Nephron (organoid): Measurements from ENCODE around the gene NOS1.
"Not testable (repeated sequence)": the region's sequence is repeated elsewhere in the genome, so short reads cannot be mapped to it uniquely, and the experiment has no call there.

ENCODE experiments used
- H3K27ac Mint-ChIP-seq, 3 experiments: 2 replicates each; pipeline ENCODE4 v1.8.0; 2020; ENCODE audit warnings: mixed read lengths in 3 of 3, mild to moderate bottlenecking in 2 of 3, moderate library complexity in 1 of 3
- H3K27me3 Mint-ChIP-seq: 2 replicates; pipeline ENCODE4 v1.8.0; 2021; ENCODE audit warnings: low read depth, mild to moderate bottlenecking, moderate library complexity, mixed read lengths
- H3K36me3 Mint-ChIP-seq: 2 replicates; pipeline ENCODE4 v1.8.0; 2020; ENCODE audit warnings: low read depth, mixed read lengths
- H3K4me1 Mint-ChIP-seq: 2 replicates; pipeline ENCODE4 v1.8.0; 2020; ENCODE audit warnings: mixed read lengths
- H3K4me3 Mint-ChIP-seq, 3 experiments: 2 replicates each; pipeline ENCODE4 v1.8.0; 2020; ENCODE audit warnings: mild to moderate bottlenecking in 3 of 3, mixed read lengths in 3 of 3, moderate library complexity in 2 of 3
- H3K9me3 Mint-ChIP-seq: 2 replicates; pipeline ENCODE4 v1.8.0; 2020; ENCODE audit warnings: mixed read lengths
- TF ChIP-seq, protein P1 (sequence below), 3 experiments: fragments of 200-600 bp; sonication (generic); IDR thresholded peaks; one replicate each; pipeline ENCODE4 v1.5.0; 2021; ENCODE audit warnings: antibody characterized with exemption in 3 of 3; ENCODE audit not compliant: unreplicated experiment in 3 of 3

Gene NOS1

DNA sequence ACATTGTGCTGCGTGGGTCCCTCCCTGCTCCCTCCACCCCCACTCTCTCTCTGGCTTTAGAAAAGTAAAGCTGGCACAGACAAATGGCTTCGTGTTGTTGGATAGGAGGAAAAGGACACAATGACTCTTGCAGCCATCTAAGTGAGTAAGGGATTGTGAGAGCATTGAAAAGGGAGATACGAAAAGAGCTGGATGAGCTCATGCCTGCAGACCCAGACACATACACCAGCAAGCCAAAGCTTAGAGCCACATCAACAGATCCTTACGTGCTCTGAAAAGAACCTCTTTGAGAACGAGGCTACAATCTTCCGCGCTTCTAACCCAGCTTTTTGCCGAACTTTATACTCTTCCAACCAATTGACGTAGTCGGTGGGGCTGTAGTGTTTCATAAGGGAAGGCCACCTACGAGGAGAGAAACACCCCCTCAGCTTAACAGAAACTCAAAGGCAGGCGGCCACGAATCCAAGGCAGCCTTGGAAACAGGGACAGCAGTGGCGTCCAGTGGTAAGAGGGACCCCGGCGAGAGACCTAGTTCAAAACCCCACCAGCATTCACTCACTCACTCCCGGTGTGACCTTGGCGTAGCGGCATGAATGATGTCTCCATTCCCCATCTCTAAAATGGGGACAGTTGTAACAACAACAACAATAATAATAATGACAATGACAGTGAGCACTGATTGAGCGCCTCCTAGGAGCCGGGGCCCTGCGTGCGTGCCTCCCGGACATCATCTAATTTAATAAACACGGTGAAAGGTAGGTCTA, 172.3 kb downstream of the NOS1 start:
- peak overlapping the region; percentile 87 to 91 (median 88) for H3K4me3 Mint-ChIP-seq
- peaks cover 10% of the 10 kb centered on the region for H3K27me3 Mint-ChIP-seq
- TF ChIP-seq, protein P1, sequence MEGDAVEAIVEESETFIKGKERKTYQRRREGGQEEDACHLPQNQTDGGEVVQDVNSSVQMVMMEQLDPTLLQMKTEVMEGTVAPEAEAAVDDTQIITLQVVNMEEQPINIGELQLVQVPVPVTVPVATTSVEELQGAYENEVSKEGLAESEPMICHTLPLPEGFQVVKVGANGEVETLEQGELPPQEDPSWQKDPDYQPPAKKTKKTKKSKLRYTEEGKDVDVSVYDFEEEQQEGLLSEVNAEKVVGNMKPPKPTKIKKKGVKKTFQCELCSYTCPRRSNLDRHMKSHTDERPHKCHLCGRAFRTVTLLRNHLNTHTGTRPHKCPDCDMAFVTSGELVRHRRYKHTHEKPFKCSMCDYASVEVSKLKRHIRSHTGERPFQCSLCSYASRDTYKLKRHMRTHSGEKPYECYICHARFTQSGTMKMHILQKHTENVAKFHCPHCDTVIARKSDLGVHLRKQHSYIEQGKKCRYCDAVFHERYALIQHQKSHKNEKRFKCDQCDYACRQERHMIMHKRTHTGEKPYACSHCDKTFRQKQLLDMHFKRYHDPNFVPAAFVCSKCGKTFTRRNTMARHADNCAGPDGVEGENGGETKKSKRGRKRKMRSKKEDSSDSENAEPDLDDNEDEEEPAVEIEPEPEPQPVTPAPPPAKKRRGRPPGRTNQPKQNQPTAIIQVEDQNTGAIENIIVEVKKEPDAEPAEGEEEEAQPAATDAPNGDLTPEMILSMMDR (IDR thresholded peaks at IDR 0.05; ENCODE audit: unreplicated experiment in 3 of 3), result no peak
- peak overlapping the region; percentile 65 to 85 (median 85) for H3K27ac Mint-ChIP-seq
- peaks cover 13% of the 10 kb centered on the region for H3K4me1 Mint-ChIP-seq
- peaks cover 28% of the 10 kb centered on the region for H3K36me3 Mint-ChIP-seq
- no peaks in the 10 kb centered on the region for H3K9me3 Mint-ChIP-seq

DNA sequence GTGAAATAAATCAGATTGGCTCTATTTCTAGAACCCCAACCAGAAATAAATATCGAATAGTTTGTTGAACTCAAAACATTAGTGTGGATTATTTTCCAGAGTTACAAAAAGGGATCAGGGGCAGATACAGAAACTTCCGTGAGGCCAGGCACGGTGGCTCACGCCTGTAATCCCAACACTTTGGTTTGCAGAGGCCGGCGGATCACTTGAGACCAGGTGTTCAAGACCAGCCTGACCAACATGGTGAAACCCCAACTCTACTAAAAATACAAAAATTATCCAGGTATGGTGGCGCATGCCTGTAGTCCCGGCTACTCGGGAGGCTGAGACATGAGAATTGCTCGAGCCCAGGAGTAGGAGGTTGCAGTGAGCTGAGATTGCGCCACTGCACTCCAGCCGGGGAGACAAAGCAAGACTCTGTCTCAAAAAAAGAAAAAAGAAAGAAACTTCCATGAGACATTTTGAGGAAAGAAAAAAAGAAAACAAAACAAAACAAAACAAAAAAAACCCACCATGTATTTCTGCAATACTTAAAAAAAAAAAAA, 173.2 kb downstream of the NOS1 start:
- Mint-ChIP-seq H3K27ac (peak overlapping the region in 2 of 3 experiments; percentile 60 to 85), H3K36me3 (peaks cover 37% of the 10 kb centered on the region), H3K9me3 (peaks cover 4% of the 10 kb centered on the region), H3K4me3 (peak overlapping the region; percentile 87 to 91 (median 88)), H3K27me3 (peaks cover 5% of the 10 kb centered on the region), H3K4me1 (peaks cover 13% of the 10 kb centered on the region)
- TF ChIP-seq, protein P1 (IDR thresholded peaks at IDR 0.05; ENCODE audit: unreplicated experiment in 3 of 3), result no peak

DNA sequence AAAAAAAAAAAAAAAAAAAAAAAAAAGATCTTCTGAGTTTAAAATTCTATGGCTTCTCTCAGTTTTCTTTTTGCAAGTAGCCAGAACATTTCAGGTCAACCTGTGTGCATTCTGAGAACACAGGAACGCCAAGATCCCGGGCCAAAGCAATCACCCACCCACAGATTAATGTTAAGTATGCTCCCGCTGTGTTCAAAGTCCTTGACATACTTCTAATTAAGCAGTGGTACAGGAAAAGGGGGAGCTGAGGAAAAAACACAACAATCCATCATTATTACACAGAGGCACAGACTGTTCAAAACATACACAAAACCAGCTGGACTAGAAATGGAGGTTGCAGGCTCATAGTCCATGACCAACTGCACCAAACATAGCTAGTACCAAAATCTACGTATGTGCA, 174.0 kb downstream of the NOS1 start:
- H3K36me3 Mint-ChIP-seq, result peaks cover 45% of the 10 kb centered on the region
- H3K4me1 Mint-ChIP-seq, result peaks cover 13% of the 10 kb centered on the region
- TF ChIP-seq, protein P1 (IDR thresholded peaks at IDR 0.05; ENCODE audit: unreplicated experiment in 3 of 3), result no peak
- H3K9me3 Mint-ChIP-seq, result peaks cover 4% of the 10 kb centered on the region
- H3K4me3 Mint-ChIP-seq, result peak overlapping the region; percentile 54 to 72 (median 61)
- no peaks in the 10 kb centered on the region for H3K27me3 Mint-ChIP-seq
- H3K27ac Mint-ChIP-seq, result peak overlapping the region; percentile 62 to 92 (median 71)

DNA sequence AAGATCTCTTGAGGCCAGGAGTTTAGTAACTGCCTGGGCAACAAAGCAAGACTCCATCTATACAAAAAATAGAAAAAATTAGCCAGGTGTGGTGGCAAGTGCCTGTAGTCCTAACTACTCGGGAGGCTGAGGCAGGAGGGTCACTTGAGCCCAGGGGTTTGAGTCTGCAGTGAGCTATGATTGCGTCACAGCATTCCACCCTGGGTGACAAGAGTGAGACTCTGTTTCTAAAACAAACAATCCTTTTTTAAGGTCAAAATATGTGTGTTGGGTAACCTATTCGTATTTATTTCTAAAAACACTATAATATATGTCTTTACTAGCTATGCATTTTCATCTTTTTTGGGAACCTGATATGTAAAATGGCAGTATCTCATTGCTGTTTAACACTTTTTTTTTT, 178.6 kb downstream of the NOS1 start:
- Mint-ChIP-seq H3K27me3 (no peaks in the 10 kb centered on the region), H3K27ac (no peak overlapping the region), H3K36me3 (peaks cover 91% of the 10 kb centered on the region), H3K9me3 (peaks cover 10% of the 10 kb centered on the region), H3K4me1 (peaks cover 5% of the 10 kb centered on the region), H3K4me3 (no peak overlapping the region)
- TF ChIP-seq, protein P1 (IDR thresholded peaks at IDR 0.05; ENCODE audit: unreplicated experiment in 3 of 3), result no peak

DNA sequence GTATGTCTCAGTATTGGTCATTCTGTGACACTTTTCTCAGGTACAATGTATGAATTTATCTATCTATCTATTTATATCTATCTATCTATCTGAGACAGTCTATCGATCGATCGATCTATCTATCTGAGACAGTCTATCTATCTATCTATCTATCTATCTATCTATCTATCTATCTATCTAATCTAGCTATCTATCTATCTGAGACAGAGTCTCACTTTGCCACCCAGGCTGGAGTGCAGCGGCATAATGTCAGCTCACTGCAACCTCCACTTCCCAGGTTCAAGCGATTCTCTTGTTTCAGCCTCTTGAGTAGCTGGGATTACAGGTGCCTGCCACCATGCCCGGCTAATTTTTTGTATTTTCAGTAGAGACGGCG, 180.0 kb downstream of the NOS1 start:
- peaks cover 10% of the 10 kb centered on the region for H3K9me3 Mint-ChIP-seq
- H3K4me1 Mint-ChIP-seq, H3K4me3 Mint-ChIP-seq, H3K27me3 Mint-ChIP-seq, H3K27ac Mint-ChIP-seq: not testable (repeated sequence)
- peaks cover 91% of the 10 kb centered on the region for H3K36me3 Mint-ChIP-seq

DNA sequence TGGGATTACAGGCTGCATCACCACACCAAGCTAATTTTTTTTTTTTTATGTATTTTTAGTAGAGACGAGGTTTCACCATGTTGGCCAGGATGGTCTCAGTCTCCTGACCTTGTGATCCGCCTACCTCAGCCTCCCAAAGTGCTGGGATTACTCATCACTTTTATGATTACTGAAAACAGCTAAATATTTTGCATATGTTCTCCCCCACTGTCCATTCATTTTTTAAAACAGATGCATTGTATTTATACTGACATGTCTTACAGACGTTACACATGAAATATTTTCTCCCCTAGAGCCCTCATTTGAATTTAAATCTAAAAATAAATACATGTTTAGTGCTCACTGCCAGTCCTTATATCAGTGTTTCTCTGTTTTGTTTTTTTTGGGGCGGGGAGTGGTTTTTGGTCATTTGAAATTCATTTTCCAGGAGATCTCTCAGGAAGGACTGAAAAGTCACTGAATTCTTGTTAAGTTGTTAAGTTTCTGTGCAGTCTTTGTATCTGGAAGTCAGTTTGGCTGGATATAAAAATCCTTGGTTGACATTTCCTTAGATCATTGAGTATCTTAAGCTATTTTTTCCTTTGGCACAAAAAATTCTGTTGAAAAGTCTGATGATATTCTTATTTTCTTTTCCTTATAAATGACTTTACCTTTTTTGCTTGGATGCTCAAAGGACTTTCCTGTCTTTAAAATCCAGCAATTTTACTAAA, 180.5 kb downstream of the NOS1 start:
- Mint-ChIP-seq H3K36me3 (peaks cover 91% of the 10 kb centered on the region), H3K4me3 (no peak overlapping the region), H3K27me3 (no peaks in the 10 kb centered on the region), H3K4me1 (no peaks in the 10 kb centered on the region), H3K9me3 (peaks cover 10% of the 10 kb centered on the region), H3K27ac (no peak overlapping the region)
- TF ChIP-seq, protein P1 (IDR thresholded peaks at IDR 0.05; ENCODE audit: unreplicated experiment in 3 of 3), result no peak
